ENCODE data around the gene CAP1. TPM values are rescaled to one million over a fixed set of nuclear protein-coding genes. Genes with fewer than 3 reads are reported as not detected.
A peak's percentile ranks its signal among the peaks of the same experiment; 100 is the strongest.

Gene CAP1
- total and polyA plus RNA-seq, 9 of the 15 experiments (the other 6 are each of a cell fraction or from before 2014, with no cell fraction given): 230 to 658 (median 281) TPM

DNA sequence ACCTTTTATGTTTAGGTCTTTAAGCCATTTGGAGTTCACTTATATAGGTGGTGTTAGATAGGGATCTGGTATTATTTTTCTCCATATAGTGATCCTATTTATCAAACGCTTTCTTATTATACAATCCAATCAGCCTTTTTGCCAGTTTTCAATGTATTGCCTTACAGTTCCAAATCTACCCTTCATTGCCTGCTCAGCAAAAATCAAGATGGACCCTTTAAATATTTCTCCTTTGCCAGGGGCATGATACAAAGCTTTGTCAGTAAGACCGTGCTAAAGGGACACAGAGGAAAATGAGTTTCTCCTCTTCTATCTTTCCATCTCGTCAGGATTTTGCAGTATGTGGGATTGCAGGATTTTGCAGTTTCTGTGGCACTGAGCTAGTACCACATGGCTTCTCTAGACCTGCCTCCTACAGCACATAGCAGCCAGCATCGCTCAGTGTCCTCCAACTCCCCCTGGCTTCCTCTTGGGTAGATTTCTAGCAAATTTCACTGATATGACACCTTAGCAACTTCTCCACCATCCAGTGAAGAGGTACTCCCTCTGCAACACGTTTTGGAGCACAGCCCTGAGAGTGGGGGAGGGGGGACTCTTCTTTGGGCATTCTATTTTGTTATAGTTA lies 22.5 kb upstream of the CAP1 start (continued):
- TF ChIP-seq, protein P1, sequence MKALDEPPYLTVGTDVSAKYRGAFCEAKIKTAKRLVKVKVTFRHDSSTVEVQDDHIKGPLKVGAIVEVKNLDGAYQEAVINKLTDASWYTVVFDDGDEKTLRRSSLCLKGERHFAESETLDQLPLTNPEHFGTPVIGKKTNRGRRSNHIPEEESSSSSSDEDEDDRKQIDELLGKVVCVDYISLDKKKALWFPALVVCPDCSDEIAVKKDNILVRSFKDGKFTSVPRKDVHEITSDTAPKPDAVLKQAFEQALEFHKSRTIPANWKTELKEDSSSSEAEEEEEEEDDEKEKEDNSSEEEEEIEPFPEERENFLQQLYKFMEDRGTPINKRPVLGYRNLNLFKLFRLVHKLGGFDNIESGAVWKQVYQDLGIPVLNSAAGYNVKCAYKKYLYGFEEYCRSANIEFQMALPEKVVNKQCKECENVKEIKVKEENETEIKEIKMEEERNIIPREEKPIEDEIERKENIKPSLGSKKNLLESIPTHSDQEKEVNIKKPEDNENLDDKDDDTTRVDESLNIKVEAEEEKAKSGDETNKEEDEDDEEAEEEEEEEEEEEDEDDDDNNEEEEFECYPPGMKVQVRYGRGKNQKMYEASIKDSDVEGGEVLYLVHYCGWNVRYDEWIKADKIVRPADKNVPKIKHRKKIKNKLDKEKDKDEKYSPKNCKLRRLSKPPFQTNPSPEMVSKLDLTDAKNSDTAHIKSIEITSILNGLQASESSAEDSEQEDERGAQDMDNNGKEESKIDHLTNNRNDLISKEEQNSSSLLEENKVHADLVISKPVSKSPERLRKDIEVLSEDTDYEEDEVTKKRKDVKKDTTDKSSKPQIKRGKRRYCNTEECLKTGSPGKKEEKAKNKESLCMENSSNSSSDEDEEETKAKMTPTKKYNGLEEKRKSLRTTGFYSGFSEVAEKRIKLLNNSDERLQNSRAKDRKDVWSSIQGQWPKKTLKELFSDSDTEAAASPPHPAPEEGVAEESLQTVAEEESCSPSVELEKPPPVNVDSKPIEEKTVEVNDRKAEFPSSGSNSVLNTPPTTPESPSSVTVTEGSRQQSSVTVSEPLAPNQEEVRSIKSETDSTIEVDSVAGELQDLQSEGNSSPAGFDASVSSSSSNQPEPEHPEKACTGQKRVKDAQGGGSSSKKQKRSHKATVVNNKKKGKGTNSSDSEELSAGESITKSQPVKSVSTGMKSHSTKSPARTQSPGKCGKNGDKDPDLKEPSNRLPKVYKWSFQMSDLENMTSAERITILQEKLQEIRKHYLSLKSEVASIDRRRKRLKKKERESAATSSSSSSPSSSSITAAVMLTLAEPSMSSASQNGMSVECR (CRISPR knock-in tag; IDR thresholded peaks at IDR 0.05): no peak
- TF ChIP-seq SAFB (IDR thresholded peaks at IDR 0.05; ENCODE audit: borderline replicate concordance, low read depth, low read length): no peak
- no peak for TF ChIP-seq WHSC1 (IDR thresholded peaks at IDR 0.05; ENCODE audit: low read length)
- TF ChIP-seq, protein P2, sequence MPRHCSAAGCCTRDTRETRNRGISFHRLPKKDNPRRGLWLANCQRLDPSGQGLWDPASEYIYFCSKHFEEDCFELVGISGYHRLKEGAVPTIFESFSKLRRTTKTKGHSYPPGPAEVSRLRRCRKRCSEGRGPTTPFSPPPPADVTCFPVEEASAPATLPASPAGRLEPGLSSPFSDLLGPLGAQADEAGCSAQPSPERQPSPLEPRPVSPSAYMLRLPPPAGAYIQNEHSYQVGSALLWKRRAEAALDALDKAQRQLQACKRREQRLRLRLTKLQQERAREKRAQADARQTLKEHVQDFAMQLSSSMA (CRISPR knock-in tag; IDR thresholded peaks at IDR 0.05): no peak
- no peak for TF ChIP-seq CBX5 (IDR thresholded peaks at IDR 0.05; ENCODE audit: borderline replicate concordance, low read depth)
- TF ChIP-seq ZNF41 (CRISPR knock-in tag; conservative IDR thresholded peaks at IDR 0.05): no peak
- TF ChIP-seq, protein P3, sequence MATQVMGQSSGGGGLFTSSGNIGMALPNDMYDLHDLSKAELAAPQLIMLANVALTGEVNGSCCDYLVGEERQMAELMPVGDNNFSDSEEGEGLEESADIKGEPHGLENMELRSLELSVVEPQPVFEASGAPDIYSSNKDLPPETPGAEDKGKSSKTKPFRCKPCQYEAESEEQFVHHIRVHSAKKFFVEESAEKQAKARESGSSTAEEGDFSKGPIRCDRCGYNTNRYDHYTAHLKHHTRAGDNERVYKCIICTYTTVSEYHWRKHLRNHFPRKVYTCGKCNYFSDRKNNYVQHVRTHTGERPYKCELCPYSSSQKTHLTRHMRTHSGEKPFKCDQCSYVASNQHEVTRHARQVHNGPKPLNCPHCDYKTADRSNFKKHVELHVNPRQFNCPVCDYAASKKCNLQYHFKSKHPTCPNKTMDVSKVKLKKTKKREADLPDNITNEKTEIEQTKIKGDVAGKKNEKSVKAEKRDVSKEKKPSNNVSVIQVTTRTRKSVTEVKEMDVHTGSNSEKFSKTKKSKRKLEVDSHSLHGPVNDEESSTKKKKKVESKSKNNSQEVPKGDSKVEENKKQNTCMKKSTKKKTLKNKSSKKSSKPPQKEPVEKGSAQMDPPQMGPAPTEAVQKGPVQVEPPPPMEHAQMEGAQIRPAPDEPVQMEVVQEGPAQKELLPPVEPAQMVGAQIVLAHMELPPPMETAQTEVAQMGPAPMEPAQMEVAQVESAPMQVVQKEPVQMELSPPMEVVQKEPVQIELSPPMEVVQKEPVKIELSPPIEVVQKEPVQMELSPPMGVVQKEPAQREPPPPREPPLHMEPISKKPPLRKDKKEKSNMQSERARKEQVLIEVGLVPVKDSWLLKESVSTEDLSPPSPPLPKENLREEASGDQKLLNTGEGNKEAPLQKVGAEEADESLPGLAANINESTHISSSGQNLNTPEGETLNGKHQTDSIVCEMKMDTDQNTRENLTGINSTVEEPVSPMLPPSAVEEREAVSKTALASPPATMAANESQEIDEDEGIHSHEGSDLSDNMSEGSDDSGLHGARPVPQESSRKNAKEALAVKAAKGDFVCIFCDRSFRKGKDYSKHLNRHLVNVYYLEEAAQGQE (IDR thresholded peaks at IDR 0.05; ENCODE audit: borderline replicate concordance): 0 out of 2 replicates have a peak, but pooled peaks have one; percentile 12
- TF ChIP-seq, protein P3 (CRISPR knock-in tag; IDR thresholded peaks at IDR 0.05; ENCODE audit: low read depth): no peak
- TF ChIP-seq, protein P4, sequence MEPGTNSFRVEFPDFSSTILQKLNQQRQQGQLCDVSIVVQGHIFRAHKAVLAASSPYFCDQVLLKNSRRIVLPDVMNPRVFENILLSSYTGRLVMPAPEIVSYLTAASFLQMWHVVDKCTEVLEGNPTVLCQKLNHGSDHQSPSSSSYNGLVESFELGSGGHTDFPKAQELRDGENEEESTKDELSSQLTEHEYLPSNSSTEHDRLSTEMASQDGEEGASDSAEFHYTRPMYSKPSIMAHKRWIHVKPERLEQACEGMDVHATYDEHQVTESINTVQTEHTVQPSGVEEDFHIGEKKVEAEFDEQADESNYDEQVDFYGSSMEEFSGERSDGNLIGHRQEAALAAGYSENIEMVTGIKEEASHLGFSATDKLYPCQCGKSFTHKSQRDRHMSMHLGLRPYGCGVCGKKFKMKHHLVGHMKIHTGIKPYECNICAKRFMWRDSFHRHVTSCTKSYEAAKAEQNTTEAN (CRISPR knock-in tag; IDR thresholded peaks at IDR 0.05): no peak
- TF ChIP-seq RAD21 (CRISPR knock-in tag; conservative IDR thresholded peaks at IDR 0.05 in 1 of 2, IDR thresholded peaks at IDR 0.05 in 1 of 2): peak in 1 of 2 experiments; percentile 34; a peak in 1 of 4 replicates
- no peak for TF ChIP-seq NUFIP1 (IDR thresholded peaks at IDR 0.05; ENCODE audit: partially characterized antibody)
- no peak for TF ChIP-seq EP300 (IDR thresholded peaks at IDR 0.05; ENCODE audit: low read length)
- no peak for TF ChIP-seq PHF21A (IDR thresholded peaks at IDR 0.05; ENCODE audit: borderline replicate concordance, low read depth)
- TF ChIP-seq C11orf30 (IDR thresholded peaks at IDR 0.05; ENCODE audit: low read depth): peak; percentile 75; the same call in 1 of the 2 replicates
